H1 (cell line): Measurements from ENCODE around the gene PRPF40B. TPM values are rescaled to one million over a fixed set of nuclear protein-coding genes. Genes with fewer than 3 reads are reported as not detected.
A peak's percentile ranks its signal among the peaks of the same experiment; 100 is the strongest.

Experiments
- CTCF ChIA-PET: fragments of 300-600 bp; sonication (Branson Sonifier 250); formaldehyde crosslinking; loops from one replicate; lab custom pipeline; 2021; ENCODE audit not compliant: partially characterized antibody; lab: Charles Lee
- POLR2A ChIA-PET: fragments of 300-600 bp; sonication (Branson Sonifier 250); formaldehyde crosslinking; loops from one replicate; lab custom pipeline; 2021; ENCODE audit warnings: inconsistent platforms; ENCODE audit not compliant: partially characterized antibody; lab: Charles Lee
- DNase-seq, 2 experiments: peaks; one replicate each; pipeline versions ENCODE4 v3.0.0 to v3.0.0-alpha.2; 2010 to 2022; ENCODE audit warnings: low spot score in 2 of 2, low read depth in 1 of 2, mixed read lengths in 1 of 2
- FAIRE-seq: peaks from 2 replicates; lab custom pipeline; 2011; peaks lifted over from hg19 to GRCh38; lab: Jason Lieb, UNC
- H2AFZ ChIP-seq: 2 replicates; pipeline ENCODE4 v1.8.1; 2012; ENCODE audit warnings: low read length, inconsistent platforms
- H2AK5ac ChIP-seq: 2 replicates; pipeline ENCODE4 v1.6.1; 2013; ENCODE audit warnings: low read depth, low read length
- H2BK120ac ChIP-seq: replicated peaks from 2 replicates; pipeline ENCODE3; 2013; ENCODE audit warnings: low read depth, low read length, inconsistent platforms
- H2BK12ac ChIP-seq: 2 replicates; pipeline ENCODE4 v1.6.1; 2013; ENCODE audit warnings: low read depth, low read length
- H2BK15ac ChIP-seq: 2 replicates; pipeline ENCODE4 v1.6.1; 2013; ENCODE audit warnings: low read length
- H2BK20ac ChIP-seq: 2 replicates; pipeline ENCODE4 v1.6.1; 2013; ENCODE audit warnings: low read length
- H2BK5ac ChIP-seq: 2 replicates; pipeline ENCODE4 v1.6.1; 2013; ENCODE audit warnings: low read depth, low read length
- H3K14ac ChIP-seq: 2 replicates; pipeline ENCODE4 v1.6.1; 2013; ENCODE audit warnings: inconsistent platforms; ENCODE audit not compliant: insufficient read length
- H3K18ac ChIP-seq: 2 replicates; pipeline ENCODE4 v1.6.1; 2013; ENCODE audit warnings: low read length; ENCODE audit errors: extremely low read depth
- H3K23ac ChIP-seq: 2 replicates; pipeline ENCODE4 v1.6.1; 2013; ENCODE audit warnings: inconsistent platforms; ENCODE audit not compliant: insufficient read length
- H3K23me2 ChIP-seq: 2 replicates; pipeline ENCODE4 v1.6.1; 2013; ENCODE audit warnings: low read depth, low read length
- H3K27ac ChIP-seq: 2 replicates; pipeline ENCODE4 v1.6.1; 2011; ENCODE audit warnings: low read depth, low read length, inconsistent platforms
- H3K27me3 ChIP-seq, 4 experiments: replicated peaks in 1 of 4; 1 replicate in 1 of 4; 2 replicates in 3 of 4; pipeline versions ENCODE4 v1.6.1 to v1.8.1; 2011 to 2013; ENCODE audit warnings: low read length in 3 of 4, mild to moderate bottlenecking in 3 of 4, inconsistent platforms in 2 of 4, mixed read lengths in 2 of 4, moderate library complexity in 1 of 4; ENCODE audit not compliant: control insufficient read depth in 3 of 4, insufficient read depth in 3 of 4; ENCODE audit errors: extremely low read depth in 1 of 4
- H3K36me3 ChIP-seq, 4 experiments: 2 replicates each; pipeline versions ENCODE4 v1.6.1 to v1.8.1; 2011 to 2013; ENCODE audit warnings: mild to moderate bottlenecking in 4 of 4, low read length in 3 of 4, moderate library complexity in 2 of 4, control low read depth in 1 of 4, inconsistent platforms in 1 of 4; ENCODE audit not compliant: insufficient read depth in 4 of 4, control insufficient read depth in 2 of 4
- H3K4ac ChIP-seq: replicated peaks from 2 replicates; pipeline ENCODE3; 2013; ENCODE audit warnings: low read length, low read depth, mixed read lengths, inconsistent platforms; ENCODE audit not compliant: insufficient read length
- H3K4me1 ChIP-seq, 4 experiments: replicated peaks in 1 of 4; 1 replicate in 1 of 4; 2 replicates in 3 of 4; pipeline versions ENCODE4 v1.6.1 to v1.8.1; 2011 to 2013; ENCODE audit warnings: low read length in 3 of 4, inconsistent platforms in 2 of 4, mixed read lengths in 1 of 4; ENCODE audit not compliant: insufficient read depth in 4 of 4, control insufficient read depth in 3 of 4
- H3K4me2 ChIP-seq, 2 experiments: 2 replicates each; pipeline versions ENCODE4 v1.6.1 to v1.8.1; 2011 to 2013; ENCODE audit warnings: low read depth in 2 of 2, low read length in 2 of 2, control low read depth in 1 of 2, inconsistent platforms in 1 of 2, mild to moderate bottlenecking in 1 of 2; ENCODE audit not compliant: insufficient read depth in 1 of 2
- H3K4me3 ChIP-seq, 4 experiments: fragments of 200-600, 300-600 bp in 1 of 4; sonication (generic), shearing (Covaris generic), sonication (Bioruptor Twin) in 1 of 4; 2 replicates each; pipeline versions ENCODE4 v1.5.1 to v1.8.1; 2011 to 2016; ENCODE audit warnings: low read length in 4 of 4, low read depth in 3 of 4, control low read depth in 2 of 4, inconsistent platforms in 2 of 4, mild to moderate bottlenecking in 2 of 4, mixed read lengths in 1 of 4, moderate library complexity in 1 of 4; ENCODE audit not compliant: insufficient read depth in 2 of 4; ENCODE audit errors: extremely low read depth in 1 of 4
- H3K56ac ChIP-seq: replicated peaks from 2 replicates; pipeline ENCODE3; 2013; ENCODE audit warnings: low read depth, mild to moderate bottlenecking, mixed read lengths, low read length, inconsistent platforms; ENCODE audit not compliant: insufficient read length
- H3K79me1 ChIP-seq: 2 replicates; pipeline ENCODE4 v1.6.1; 2013; ENCODE audit warnings: low read depth, low read length, control low read depth
- H3K79me2 ChIP-seq, 2 experiments: 2 replicates each; pipeline versions ENCODE4 v1.6.1 to v1.8.1; 2012 to 2013; ENCODE audit warnings: low read length in 2 of 2, mild to moderate bottlenecking in 2 of 2, inconsistent platforms in 1 of 2; ENCODE audit not compliant: insufficient read depth in 2 of 2, control insufficient read depth in 1 of 2
- H3K9ac ChIP-seq, 4 experiments: replicated peaks in 1 of 4; 1 replicate in 1 of 4; 2 replicates in 3 of 4; pipeline versions ENCODE4 v1.6.1 to v1.8.1; 2011 to 2013; ENCODE audit warnings: low read depth in 3 of 4, low read length in 3 of 4, control low read depth in 2 of 4, mild to moderate bottlenecking in 2 of 4, moderate library complexity in 2 of 4, inconsistent platforms in 1 of 4; ENCODE audit errors: extremely low read depth in 1 of 4
- H3K9me3 ChIP-seq, 2 experiments: 2 replicates each; pipeline versions ENCODE4 v1.6.1 to v1.8.1; 2012 to 2013; ENCODE audit warnings: mild to moderate bottlenecking in 2 of 2, moderate library complexity in 2 of 2, control low read depth in 1 of 2, inconsistent platforms in 1 of 2, low read depth in 1 of 2, low read length in 1 of 2, mixed read lengths in 1 of 2; ENCODE audit not compliant: insufficient read depth in 2 of 2
- H4K20me1 ChIP-seq, 2 experiments: replicated peaks in 1 of 2; 2 replicates each; pipeline versions ENCODE3 to v1.8.1; 2011 to 2013; ENCODE audit warnings: inconsistent platforms in 2 of 2, low read length in 2 of 2, mild to moderate bottlenecking in 1 of 2; ENCODE audit not compliant: insufficient read depth in 2 of 2, control insufficient read depth in 1 of 2
- H4K5ac ChIP-seq: 2 replicates; pipeline ENCODE4 v1.6.1; 2013; ENCODE audit warnings: low read length, low read depth, mixed read lengths, inconsistent platforms; ENCODE audit not compliant: insufficient read length
- H4K8ac ChIP-seq: 2 replicates; pipeline ENCODE4 v1.8.0; 2013; ENCODE audit warnings: mild to moderate bottlenecking, moderate library complexity, low read length, inconsistent platforms; ENCODE audit not compliant: insufficient read depth; ENCODE audit errors: extremely low read depth
- H4K91ac ChIP-seq: replicated peaks from 2 replicates; pipeline ENCODE3; 2013; ENCODE audit warnings: low read length, mixed read lengths, inconsistent platforms; ENCODE audit not compliant: insufficient read length
- BRCA1 ChIP-seq: IDR thresholded peaks from 2 replicates; pipeline ENCODE4 v1.6.1; 2012; ENCODE audit warnings: low read depth, low read length, improper control_type of control experiment
- CHD2 ChIP-seq: IDR thresholded peaks from 2 replicates; pipeline ENCODE4 v1.6.1; 2012; ENCODE audit warnings: low read length, improper control_type of control experiment
- GABPA ChIP-seq: IDR thresholded peaks from 2 replicates; pipeline ENCODE4 v1.6.1; 2011; ENCODE audit warnings: mild to moderate bottlenecking, low read length, moderate library complexity, borderline replicate concordance; ENCODE audit not compliant: insufficient read depth
- POLR2A ChIP-seq, 2 experiments: IDR thresholded peaks; 1 replicate in 1 of 2; 2 replicates in 1 of 2; pipeline ENCODE4 v1.6.1; 2011; ENCODE audit warnings: low read depth in 2 of 2, low read length in 2 of 2, mild to moderate bottlenecking in 2 of 2; ENCODE audit errors: control extremely low read depth in 1 of 2
- POLR2AphosphoS5 ChIP-seq: IDR thresholded peaks from 2 replicates; pipeline ENCODE4 v1.6.1; 2011; ENCODE audit warnings: low read depth, low read length
- WGBS, 2 experiments: shearing (Covaris generic) in 1 of 2; methylation state at CpG; one replicate each; pipeline versions ENCODE4 v1.1.6 to v1.1.7; 2013 to 2015; ENCODE audit warnings: low lambda C conversion rate in 2 of 2, mixed read lengths in 2 of 2, inconsistent platforms in 1 of 2, low coverage in 1 of 2, missing lambda C conversion rate in 1 of 2; ENCODE audit not compliant: insufficient replicate concordance in 2 of 2, insufficient coverage in 1 of 2, insufficient read length in 1 of 2; ENCODE audit errors: extremely low coverage in 1 of 2, missing lambda C conversion rate in 1 of 2; 5-methylcytosine and 5-hydroxymethylcytosine counted together
- polyA plus RNA-seq, 7 experiments: library from polyadenylated mRNA; depleted of rRNA in 3 of 7; stranded (reverse) in 5 of 7; unstranded in 2 of 7; fragments of >200 nt in 5 of 7; fragments of 200-250 nt in 2 of 7; gene quantifications; 1 replicate in 5 of 7; 2 replicates in 1 of 7; 4 replicates in 1 of 7; pipeline versions ENCODE4 v1.2.1 to v1.2.3, GENCODE V29; 2011 to 2013; ENCODE audit warnings: missing spikeins in 2 of 7, mixed read lengths in 2 of 7
- total RNA-seq: library from RNA; stranded (reverse); fragmentation: NEBNext Ultra II Directional; extraction: Animal tissue kit (Norgen Biotek cat#: 25700); gene quantifications from 2 replicates; pipeline ENCODE4 v1.2.1, GENCODE V29; 2021

Gene PRPF40B
- total and polyA plus RNA-seq, 2 of the 8 experiments (the other 6 are each of a cell fraction or from before 2014, with no cell fraction given), result 14.4 to 24.4 TPM

DNA sequence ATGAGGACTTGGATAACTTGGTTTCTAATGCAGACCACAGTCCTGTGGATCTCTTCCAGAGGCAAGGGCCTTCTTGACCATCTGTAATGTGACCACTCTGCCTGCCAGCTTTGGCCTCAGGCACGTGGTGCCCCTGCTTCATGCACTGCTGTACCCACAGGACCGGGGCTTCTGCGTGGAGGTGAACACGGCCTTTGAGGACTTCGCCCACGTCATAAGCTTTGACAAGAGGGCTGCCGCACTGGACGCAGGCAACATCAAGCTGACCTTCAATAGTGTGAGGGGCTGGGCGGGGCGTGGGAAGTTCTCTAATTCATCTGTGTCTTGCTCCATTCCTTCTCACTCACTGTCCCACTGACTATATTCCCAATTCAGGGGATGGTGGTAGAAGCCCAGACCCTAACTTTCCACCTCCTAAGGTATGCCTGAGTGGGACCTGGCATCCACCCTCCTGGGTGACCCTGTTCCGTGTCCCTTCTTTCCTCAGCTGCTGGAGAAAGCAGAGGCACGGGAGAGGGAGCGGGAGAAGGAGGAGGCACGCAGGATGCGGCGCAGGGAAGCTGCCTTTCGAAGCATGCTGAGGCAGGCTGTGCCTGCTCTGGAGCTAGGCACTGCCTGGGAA is 18.5 kb downstream of the PRPF40B start:
- Histone ChIP-seq H3K4me1 (peaks cover 0 to 6% (median 4%) of the 10 kb centered on the region in 4 experiments; a peak in 5 of 7 replicates), H2BK120ac (no peak overlapping the region), H3K79me1 (no peaks in the 10 kb centered on the region), H2AFZ (no peak overlapping the region), H3K18ac (no peak overlapping the region), H2BK12ac (no peak overlapping the region), H4K5ac (no peak overlapping the region), H3K4me2 (no peak overlapping the region), H4K91ac (no peak overlapping the region)
- ChIA-PET CTCF (interaction anchor here (1.0 to 12.7 kb wide), 12 partner anchors 10 to 353 kb away, joined by 3 to 222 read pairs (median 10); partner anchors contain the start of genes FMNL3 and TMBIM6), POLR2A (interaction anchor here (0.7 to 5.8 kb wide), 11 partner anchors 8 to 511 kb away, joined by 3 to 21 read pairs (median 3); partner anchors contain the start of genes FMNL3 and TMBIM6)
- 0 out of 3 replicates have a peak, but pooled peaks of 1 of the 2 experiments have one; percentile 16 for TF ChIP-seq POLR2A (IDR thresholded peaks at IDR 0.05; ENCODE audit: control extremely low read depth in 1 of 2, low read depth in 2 of 2, low read length in 2 of 2)
- peak; percentile 24; the same call in 1 of the 2 replicates for TF ChIP-seq POLR2AphosphoS5
- no peak for TF ChIP-seq CHD2
- no peak for TF ChIP-seq BRCA1
- no peak for TF ChIP-seq GABPA
- TF ChIP-seq, all 59 proteins: peak for 2
- no peaks in the 10 kb centered on the region for H3K23me2 ChIP-seq
- H2BK15ac ChIP-seq, result no peak overlapping the region
- H3K14ac ChIP-seq, result no peak overlapping the region
- H2BK5ac ChIP-seq, result peak overlapping the region; percentile 18; the same call in 1 of the 2 replicates
- H3K27ac ChIP-seq, result no peak overlapping the region
- H3K9me3 ChIP-seq, result no peaks in the 10 kb centered on the region
- no peak overlapping the region for H2BK20ac ChIP-seq
- H3K4me3 ChIP-seq, result no peak overlapping the region
- FAIRE-seq (no peak), DNase-seq (no peak)
- no peaks in the 10 kb centered on the region for H3K27me3 ChIP-seq
- WGBS, 2 experiments, result 89% methylated on average over 17 of the region's 17 CpGs; no CpG with 5 or more reads in 1 of the 2 experiments
- H3K4ac ChIP-seq, result no peak overlapping the region
- H3K23ac ChIP-seq, result no peak overlapping the region
- no peak overlapping the region for H2AK5ac ChIP-seq
- H3K56ac ChIP-seq, result no peak overlapping the region
- H3K36me3 ChIP-seq, result peaks cover 6 to 37% (median 19%) of the 10 kb centered on the region in 4 experiments; a peak in 7 of 8 replicates
- no peak overlapping the region for H4K8ac ChIP-seq
- peaks cover 0 to 9% of the 10 kb centered on the region in 2 experiments for H4K20me1 ChIP-seq
- no peak overlapping the region for H3K9ac ChIP-seq
- no peaks in the 10 kb centered on the region for H3K79me2 ChIP-seq
